SU-DHL-6 (cell line): Measurements from ENCODE around the gene ESPN.

Experiments used
- H2AFZ ChIP-seq: fragments of 200-600 bp; sonication (generic); 2 replicates; pipeline ENCODE4 v1.6.1; 2014; ENCODE audit warnings: low read depth, mild to moderate bottlenecking, moderate library complexity, mixed read lengths, antibody characterized with exemption, low read length; ENCODE audit not compliant: severe bottlenecking
- H3F3A ChIP-seq: fragments of 200-600 bp; shearing (Covaris generic); 2 replicates; pipeline ENCODE4 v1.6.0; 2016; ENCODE audit warnings: antibody characterized with exemption, mild to moderate bottlenecking; ENCODE audit not compliant: insufficient read depth
- H3K27ac ChIP-seq: fragments of 200-600 bp; sonication (generic); 2 replicates; pipeline ENCODE4 v1.5.1; 2016; ENCODE audit warnings: low read depth, mild to moderate bottlenecking, low read length, moderate library complexity, mixed read lengths
- H3K27me3 ChIP-seq: fragments of 200-600 bp; sonication (generic), shearing (Covaris generic); 2 replicates; pipeline ENCODE4 v1.6.0; 2014; ENCODE audit warnings: mild to moderate bottlenecking, low read length
- H3K36me3 ChIP-seq: fragments of 200-600 bp; sonication (generic); 2 replicates; pipeline ENCODE4 v1.6.1; 2014; ENCODE audit warnings: mild to moderate bottlenecking, low read length, mixed read lengths
- H3K4me2 ChIP-seq: fragments of 300-600, 200-600 bp; shearing (Covaris generic), sonication (generic); 2 replicates; pipeline ENCODE4 v1.6.0; 2014; ENCODE audit warnings: low read length, low read depth, mild to moderate bottlenecking; ENCODE audit not compliant: poor library complexity, severe bottlenecking
- H3K4me3 ChIP-seq: fragments of 200-600 bp; sonication (generic); 2 replicates; pipeline ENCODE4 v1.5.1; 2014; ENCODE audit warnings: antibody characterized with exemption, low read length, mild to moderate bottlenecking, mixed read lengths; ENCODE audit not compliant: insufficient read depth, poor library complexity, severe bottlenecking
- H3K79me2 ChIP-seq: fragments of 200-600 bp; sonication (generic); 2 replicates; pipeline ENCODE4 v1.6.1; 2014; ENCODE audit warnings: mild to moderate bottlenecking, low read length, moderate library complexity; ENCODE audit not compliant: insufficient read depth
- H3K9ac ChIP-seq: fragments of 200-600 bp; sonication (generic); 2 replicates; pipeline ENCODE4 v1.7.0; 2014; ENCODE audit warnings: mild to moderate bottlenecking, low read length
- H3K9me2 ChIP-seq: fragments of 200-600 bp; sonication (generic); replicated peaks from 2 replicates; pipeline ENCODE4 v1.6.1; 2014; ENCODE audit warnings: low read length; ENCODE audit not compliant: insufficient read depth
- H3K9me3 ChIP-seq: fragments of 200-600 bp; sonication (generic); 2 replicates; pipeline ENCODE4 v1.6.1; 2014; ENCODE audit warnings: low read length, mixed read lengths; ENCODE audit not compliant: insufficient read depth
- H4K20me1 ChIP-seq: fragments of 200-600 bp; sonication (generic); 2 replicates; pipeline ENCODE4 v1.6.1; 2014; ENCODE audit warnings: low read depth, mild to moderate bottlenecking, antibody characterized with exemption, low read length, moderate library complexity, mixed read lengths
- EZH2phosphoT487 ChIP-seq: fragments of 200-600 bp; sonication (generic), shearing (Covaris generic); conservative IDR thresholded peaks from 2 replicates; pipeline ENCODE4 v1.6.1; 2018; ENCODE audit warnings: mild to moderate bottlenecking, antibody characterized with exemption, low read length, moderate library complexity, mixed read lengths
- TF ChIP-seq, protein P1 (sequence below): fragments of 200-600 bp; sonication (generic); IDR thresholded peaks from one replicate; pipeline ENCODE4 v1.5.1; 2017; ENCODE audit warnings: antibody characterized with exemption, mild to moderate bottlenecking, low read length, moderate library complexity; ENCODE audit not compliant: insufficient read depth, poor library complexity, severe bottlenecking

Gene ESPN

DNA sequence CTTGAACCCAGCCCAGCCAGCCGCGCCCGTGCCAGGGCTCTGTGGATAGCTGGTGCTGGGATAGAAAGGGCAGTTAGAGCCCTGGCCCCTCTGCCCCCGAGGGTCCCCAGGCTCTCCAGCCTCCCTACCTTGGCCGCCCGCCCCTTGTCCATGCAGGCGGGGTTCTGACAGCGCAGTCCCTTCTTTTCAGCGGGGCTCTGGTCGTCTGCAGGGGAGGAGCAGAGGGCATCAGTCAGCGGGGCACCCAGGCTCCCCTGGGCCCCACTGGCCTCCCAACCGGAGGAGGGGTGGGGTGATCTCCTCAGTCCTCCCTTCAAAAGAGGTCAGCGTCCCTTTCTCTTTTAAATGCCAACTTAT lies 71.8 kb downstream of the ESPN start:
- TF ChIP-seq EZH2phosphoT487, result no peak
- TF ChIP-seq, protein P1, sequence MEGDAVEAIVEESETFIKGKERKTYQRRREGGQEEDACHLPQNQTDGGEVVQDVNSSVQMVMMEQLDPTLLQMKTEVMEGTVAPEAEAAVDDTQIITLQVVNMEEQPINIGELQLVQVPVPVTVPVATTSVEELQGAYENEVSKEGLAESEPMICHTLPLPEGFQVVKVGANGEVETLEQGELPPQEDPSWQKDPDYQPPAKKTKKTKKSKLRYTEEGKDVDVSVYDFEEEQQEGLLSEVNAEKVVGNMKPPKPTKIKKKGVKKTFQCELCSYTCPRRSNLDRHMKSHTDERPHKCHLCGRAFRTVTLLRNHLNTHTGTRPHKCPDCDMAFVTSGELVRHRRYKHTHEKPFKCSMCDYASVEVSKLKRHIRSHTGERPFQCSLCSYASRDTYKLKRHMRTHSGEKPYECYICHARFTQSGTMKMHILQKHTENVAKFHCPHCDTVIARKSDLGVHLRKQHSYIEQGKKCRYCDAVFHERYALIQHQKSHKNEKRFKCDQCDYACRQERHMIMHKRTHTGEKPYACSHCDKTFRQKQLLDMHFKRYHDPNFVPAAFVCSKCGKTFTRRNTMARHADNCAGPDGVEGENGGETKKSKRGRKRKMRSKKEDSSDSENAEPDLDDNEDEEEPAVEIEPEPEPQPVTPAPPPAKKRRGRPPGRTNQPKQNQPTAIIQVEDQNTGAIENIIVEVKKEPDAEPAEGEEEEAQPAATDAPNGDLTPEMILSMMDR, result no peak
- Histone ChIP-seq H3K27ac (no peak overlapping the region), H3K36me3 (no peaks in the 10 kb centered on the region), H3K79me2 (no peaks in the 10 kb centered on the region), H3K9me2 (no peaks in the 10 kb centered on the region), H3K9ac (no peak overlapping the region), H4K20me1 (no peaks in the 10 kb centered on the region), H3F3A (no peaks in the 10 kb centered on the region), H3K27me3 (no peaks in the 10 kb centered on the region), H3K4me3 (no peak overlapping the region), H3K9me3 (no peaks in the 10 kb centered on the region), H3K4me2 (no peak overlapping the region), H2AFZ (no peak overlapping the region)

DNA sequence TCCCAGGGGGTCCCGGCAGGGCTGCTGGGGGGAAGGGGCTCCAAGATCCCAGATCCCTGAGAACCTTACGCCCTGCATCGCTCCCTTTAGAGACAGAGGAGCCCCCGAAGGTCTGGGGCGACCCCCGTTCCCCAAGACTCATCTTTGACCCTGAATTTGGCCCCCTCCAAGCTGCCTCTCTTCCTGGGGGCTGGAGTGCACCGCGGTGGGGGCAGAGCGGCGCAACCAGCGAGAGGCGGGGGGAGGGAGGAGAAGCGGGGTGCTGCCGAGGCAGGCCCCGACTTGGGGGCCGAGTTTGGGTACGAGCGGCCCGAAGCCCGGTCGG lies 72.3 kb downstream of the ESPN start:
- no peak overlapping the region for H3K4me3 ChIP-seq
- no peaks in the 10 kb centered on the region for H4K20me1 ChIP-seq
- TF ChIP-seq, protein P1, result no peak
- TF ChIP-seq EZH2phosphoT487, result no peak
- no peaks in the 10 kb centered on the region for H3K9me2 ChIP-seq
- no peak overlapping the region for H3K9ac ChIP-seq
- no peak overlapping the region for H2AFZ ChIP-seq
- H3K27ac ChIP-seq, result no peak overlapping the region
- no peaks in the 10 kb centered on the region for H3K9me3 ChIP-seq
- no peaks in the 10 kb centered on the region for H3K36me3 ChIP-seq
- H3K4me2 ChIP-seq, result peak overlapping the region; percentile 23
- no peaks in the 10 kb centered on the region for H3F3A ChIP-seq
- H3K27me3 ChIP-seq, result no peaks in the 10 kb centered on the region
- no peaks in the 10 kb centered on the region for H3K79me2 ChIP-seq

DNA sequence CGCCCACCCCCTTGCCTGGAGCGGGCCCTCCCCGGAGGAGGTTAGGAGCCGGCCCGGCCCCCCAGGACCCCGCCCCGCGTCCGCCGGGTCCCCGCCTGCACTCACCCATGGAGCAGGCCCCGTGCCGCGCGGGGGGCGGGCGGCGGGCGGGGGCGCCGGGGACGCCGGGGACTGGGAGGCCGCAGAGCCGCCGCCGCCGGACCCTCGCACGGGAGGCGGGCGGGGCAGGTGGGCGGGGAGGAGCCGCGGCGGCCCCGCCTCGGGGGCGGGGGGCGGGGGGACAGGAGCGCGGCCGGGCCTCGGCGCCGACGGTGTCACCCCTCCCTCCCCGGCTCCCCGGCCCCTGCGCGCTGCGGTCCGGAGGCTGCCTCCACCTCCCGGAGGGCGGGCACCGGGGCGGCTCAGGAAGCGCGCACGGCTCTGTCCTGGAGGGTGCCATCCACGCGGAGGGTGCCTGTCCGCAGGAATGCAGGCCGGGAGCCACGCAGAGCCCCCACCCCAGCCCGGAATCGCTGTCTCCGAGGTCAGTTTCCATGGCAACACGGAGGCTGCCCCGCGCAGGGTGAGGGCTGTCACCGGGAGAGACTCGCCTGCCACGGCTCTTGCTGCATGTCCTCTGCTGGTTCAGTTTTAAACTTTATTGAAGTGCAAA lies 72.8 kb downstream of the ESPN start:
- Histone ChIP-seq H2AFZ (no peak overlapping the region), H3K27ac (no peak overlapping the region), H3K4me2 (peak overlapping the region; percentile 66), H3K36me3 (no peaks in the 10 kb centered on the region), H3K4me3 (peak overlapping the region; percentile 40), H3F3A (no peaks in the 10 kb centered on the region), H4K20me1 (no peaks in the 10 kb centered on the region), H3K9ac (peak overlapping the region; percentile 45; the same call in 1 of the 2 replicates), H3K27me3 (no peaks in the 10 kb centered on the region), H3K9me3 (no peaks in the 10 kb centered on the region), H3K9me2 (no peaks in the 10 kb centered on the region), H3K79me2 (no peaks in the 10 kb centered on the region)
- TF ChIP-seq EZH2phosphoT487, result no peak
- TF ChIP-seq, protein P1, result no peak
